B cell (primary cell): ENCODE measurements around the gene C19orf12.

Experiments used
- EZH2 ChIP-seq: IDR thresholded peaks from 2 replicates; pipeline ENCODE4 v1.6.1; 2012; ENCODE audit warnings: borderline replicate concordance, low read depth, mild to moderate bottlenecking, moderate library complexity, low read length; ENCODE audit not compliant: insufficient read depth, poor library complexity, severe bottlenecking
- TF ChIP-seq, protein P1 (sequence below): fragments of 200-600 bp; IDR thresholded peaks from one replicate; pipeline ENCODE4 v1.8.0; 2022; ENCODE audit warnings: antibody characterized with exemption, mild to moderate bottlenecking

DNA sequence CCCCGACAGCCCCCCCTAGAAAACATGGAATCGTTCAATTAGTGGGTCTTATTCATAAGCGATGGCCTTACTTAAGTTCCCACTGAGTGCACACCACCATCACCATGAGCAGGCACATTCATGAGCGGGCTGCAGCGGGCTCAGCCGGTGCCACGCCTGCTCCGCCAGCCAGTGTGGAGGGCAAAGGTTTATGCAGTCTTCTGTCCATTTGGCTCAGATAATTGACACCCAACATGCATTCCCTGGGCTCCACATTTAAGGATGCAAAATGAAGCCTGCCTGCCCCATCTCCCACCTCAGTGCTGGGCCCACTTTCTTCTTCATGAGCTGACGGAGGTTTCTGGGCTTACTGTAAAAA is 12.1 kb downstream of the C19orf12 start:
- TF ChIP-seq, protein P1, sequence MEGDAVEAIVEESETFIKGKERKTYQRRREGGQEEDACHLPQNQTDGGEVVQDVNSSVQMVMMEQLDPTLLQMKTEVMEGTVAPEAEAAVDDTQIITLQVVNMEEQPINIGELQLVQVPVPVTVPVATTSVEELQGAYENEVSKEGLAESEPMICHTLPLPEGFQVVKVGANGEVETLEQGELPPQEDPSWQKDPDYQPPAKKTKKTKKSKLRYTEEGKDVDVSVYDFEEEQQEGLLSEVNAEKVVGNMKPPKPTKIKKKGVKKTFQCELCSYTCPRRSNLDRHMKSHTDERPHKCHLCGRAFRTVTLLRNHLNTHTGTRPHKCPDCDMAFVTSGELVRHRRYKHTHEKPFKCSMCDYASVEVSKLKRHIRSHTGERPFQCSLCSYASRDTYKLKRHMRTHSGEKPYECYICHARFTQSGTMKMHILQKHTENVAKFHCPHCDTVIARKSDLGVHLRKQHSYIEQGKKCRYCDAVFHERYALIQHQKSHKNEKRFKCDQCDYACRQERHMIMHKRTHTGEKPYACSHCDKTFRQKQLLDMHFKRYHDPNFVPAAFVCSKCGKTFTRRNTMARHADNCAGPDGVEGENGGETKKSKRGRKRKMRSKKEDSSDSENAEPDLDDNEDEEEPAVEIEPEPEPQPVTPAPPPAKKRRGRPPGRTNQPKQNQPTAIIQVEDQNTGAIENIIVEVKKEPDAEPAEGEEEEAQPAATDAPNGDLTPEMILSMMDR, result no peak
- TF ChIP-seq EZH2, result no peak
